ENCODE results near the gene ATP8B4. TPM values are rescaled to one million over a fixed set of nuclear protein-coding genes. Genes with fewer than 3 reads are reported as not detected.

Gene ATP8B4
- polyA plus RNA-seq, 1 of the 3 experiments (the other 2 are of a cell fraction): 0.03 TPM

DNA sequence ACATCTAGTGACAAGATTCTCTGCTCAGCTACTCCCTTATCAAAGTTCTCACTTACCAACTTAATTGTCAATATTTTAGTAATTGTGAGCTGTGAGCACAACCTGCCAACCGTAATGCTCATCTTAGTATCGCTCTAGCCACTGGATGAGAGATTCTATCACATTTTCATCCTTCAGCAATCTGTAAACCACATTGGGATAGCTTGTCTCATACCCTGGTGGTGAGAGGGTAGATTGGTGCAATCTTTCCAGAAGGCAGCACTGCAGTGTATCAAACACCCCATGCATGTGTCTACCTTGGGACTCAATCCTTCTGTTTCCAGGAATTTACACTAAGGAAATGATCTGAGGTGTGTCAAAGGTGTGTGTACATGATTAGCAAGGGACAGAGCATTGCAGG is 18.9 kb upstream of the ATP8B4 start:
- CTCF ChIA-PET: interaction anchor here (0.8 to 1.8 kb wide), 2 partner anchors 9 to 902 kb away, joined by 4 to 6 read pairs; no protein-coding TSS in a partner anchor
- no peaks in the 10 kb centered on the region for H3K36me3 ChIP-seq (replicated peaks in 1 of 2; ENCODE audit: control insufficient read depth in 1 of 2, insufficient read depth in 2 of 2, low read length in 1 of 2)
- no peak overlapping the region for H3K4me2 ChIP-seq
- 88% methylated on average over 2 of the region's 2 CpGs for WGBS (ENCODE audit: low lambda C conversion rate)
- no peak overlapping the region for H3K27ac ChIP-seq (ENCODE audit: low read depth in 2 of 2, low read length in 1 of 2)
- H3K4me1 ChIP-seq (ENCODE audit: control insufficient read depth in 1 of 2, insufficient read depth in 2 of 2, low read depth in 1 of 2, low read length in 1 of 2): no peaks in the 10 kb centered on the region; a peak in 1 of 4 replicates
- H3K4me3 ChIP-seq (ENCODE audit: low read depth in 2 of 2, low read length in 1 of 2): no peak overlapping the region
- TF ChIP-seq GABPA (IDR thresholded peaks at IDR 0.05; ENCODE audit: low read depth): no peak
- TF ChIP-seq CHD2 (IDR thresholded peaks at IDR 0.05; ENCODE audit: low read length, partially characterized antibody): no peak
- TF ChIP-seq POLR2AphosphoS5 (IDR thresholded peaks at IDR 0.05; ENCODE audit: low read depth, low read length): no peak
- no peak for TF ChIP-seq FOXJ3 (CRISPR knock-in tag; IDR thresholded peaks at IDR 0.05)
- no peak for TF ChIP-seq NFIC (IDR thresholded peaks at IDR 0.05; ENCODE audit: borderline replicate concordance)
- no peak for TF ChIP-seq EP300 (IDR thresholded peaks at IDR 0.05; ENCODE audit: borderline replicate concordance in 1 of 2, low read depth in 1 of 2, low read length in 1 of 2)
- TF ChIP-seq JUND (IDR thresholded peaks at IDR 0.05): no peak
- no peak for TF ChIP-seq SMC3 (IDR thresholded peaks at IDR 0.05; ENCODE audit: low read depth, low read length)
- TF ChIP-seq, protein P1, sequence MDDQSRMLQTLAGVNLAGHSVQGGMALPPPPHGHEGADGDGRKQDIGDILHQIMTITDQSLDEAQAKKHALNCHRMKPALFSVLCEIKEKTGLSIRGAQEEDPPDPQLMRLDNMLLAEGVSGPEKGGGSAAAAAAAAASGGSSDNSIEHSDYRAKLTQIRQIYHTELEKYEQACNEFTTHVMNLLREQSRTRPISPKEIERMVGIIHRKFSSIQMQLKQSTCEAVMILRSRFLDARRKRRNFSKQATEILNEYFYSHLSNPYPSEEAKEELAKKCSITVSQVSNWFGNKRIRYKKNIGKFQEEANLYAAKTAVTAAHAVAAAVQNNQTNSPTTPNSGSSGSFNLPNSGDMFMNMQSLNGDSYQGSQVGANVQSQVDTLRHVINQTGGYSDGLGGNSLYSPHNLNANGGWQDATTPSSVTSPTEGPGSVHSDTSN (IDR thresholded peaks at IDR 0.05): no peak
- TF ChIP-seq SIN3A (IDR thresholded peaks at IDR 0.05; ENCODE audit: borderline replicate concordance, low read depth, low read length): no peak
- no peak for TF ChIP-seq FOXM1 (IDR thresholded peaks at IDR 0.05; ENCODE audit: low read depth)
- no peak for TF ChIP-seq MXI1 (IDR thresholded peaks at IDR 0.05; ENCODE audit: low read depth, low read length)
- TF ChIP-seq RXRA (IDR thresholded peaks at IDR 0.05; ENCODE audit: borderline replicate concordance, low read depth): no peak
- TF ChIP-seq, protein P2, sequence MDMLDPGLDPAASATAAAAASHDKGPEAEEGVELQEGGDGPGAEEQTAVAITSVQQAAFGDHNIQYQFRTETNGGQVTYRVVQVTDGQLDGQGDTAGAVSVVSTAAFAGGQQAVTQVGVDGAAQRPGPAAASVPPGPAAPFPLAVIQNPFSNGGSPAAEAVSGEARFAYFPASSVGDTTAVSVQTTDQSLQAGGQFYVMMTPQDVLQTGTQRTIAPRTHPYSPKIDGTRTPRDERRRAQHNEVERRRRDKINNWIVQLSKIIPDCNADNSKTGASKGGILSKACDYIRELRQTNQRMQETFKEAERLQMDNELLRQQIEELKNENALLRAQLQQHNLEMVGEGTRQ (IDR thresholded peaks at IDR 0.05; ENCODE audit: borderline replicate concordance, low read depth, low read length): no peak
- TF ChIP-seq, protein P3, sequence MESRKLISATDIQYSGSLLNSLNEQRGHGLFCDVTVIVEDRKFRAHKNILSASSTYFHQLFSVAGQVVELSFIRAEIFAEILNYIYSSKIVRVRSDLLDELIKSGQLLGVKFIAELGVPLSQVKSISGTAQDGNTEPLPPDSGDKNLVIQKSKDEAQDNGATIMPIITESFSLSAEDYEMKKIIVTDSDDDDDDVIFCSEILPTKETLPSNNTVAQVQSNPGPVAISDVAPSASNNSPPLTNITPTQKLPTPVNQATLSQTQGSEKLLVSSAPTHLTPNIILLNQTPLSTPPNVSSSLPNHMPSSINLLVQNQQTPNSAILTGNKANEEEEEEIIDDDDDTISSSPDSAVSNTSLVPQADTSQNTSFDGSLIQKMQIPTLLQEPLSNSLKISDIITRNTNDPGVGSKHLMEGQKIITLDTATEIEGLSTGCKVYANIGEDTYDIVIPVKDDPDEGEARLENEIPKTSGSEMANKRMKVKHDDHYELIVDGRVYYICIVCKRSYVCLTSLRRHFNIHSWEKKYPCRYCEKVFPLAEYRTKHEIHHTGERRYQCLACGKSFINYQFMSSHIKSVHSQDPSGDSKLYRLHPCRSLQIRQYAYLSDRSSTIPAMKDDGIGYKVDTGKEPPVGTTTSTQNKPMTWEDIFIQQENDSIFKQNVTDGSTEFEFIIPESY (IDR thresholded peaks at IDR 0.05; ENCODE audit: borderline replicate concordance, low read depth): no peak
- TF ChIP-seq FOSL2 (IDR thresholded peaks at IDR 0.05; ENCODE audit: borderline replicate concordance, low read depth): no peak
- TF ChIP-seq, protein P4, sequence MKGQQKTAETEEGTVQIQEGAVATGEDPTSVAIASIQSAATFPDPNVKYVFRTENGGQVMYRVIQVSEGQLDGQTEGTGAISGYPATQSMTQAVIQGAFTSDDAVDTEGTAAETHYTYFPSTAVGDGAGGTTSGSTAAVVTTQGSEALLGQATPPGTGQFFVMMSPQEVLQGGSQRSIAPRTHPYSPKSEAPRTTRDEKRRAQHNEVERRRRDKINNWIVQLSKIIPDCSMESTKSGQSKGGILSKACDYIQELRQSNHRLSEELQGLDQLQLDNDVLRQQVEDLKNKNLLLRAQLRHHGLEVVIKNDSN (IDR thresholded peaks at IDR 0.05; ENCODE audit: borderline replicate concordance, low read depth): no peak
- no peaks in the 10 kb centered on the region for H3F3A ChIP-seq (replicated peaks; ENCODE audit: insufficient read depth)
- no peaks in the 10 kb centered on the region for H3K9me3 ChIP-seq
- no peak overlapping the region for H3K9ac ChIP-seq
- DNase-seq: no peak
- no peak overlapping the region for H2AFZ ChIP-seq (ENCODE audit: low read depth)
- H3K27me3 ChIP-seq (ENCODE audit: insufficient read depth): no peaks in the 10 kb centered on the region
- H3K79me2 ChIP-seq (ENCODE audit: insufficient read depth): no peaks in the 10 kb centered on the region
- H4K20me1 ChIP-seq (ENCODE audit: insufficient read depth): no peaks in the 10 kb centered on the region
- POLR2A ChIA-PET: no interaction called here
- no peaks in the 10 kb centered on the region for H3K9me2 ChIP-seq

Data from SK-N-SH (cell line).